ENCODE data around the gene MEAK7.
"Not testable (repeated sequence)": the region's sequence is repeated elsewhere in the genome, so short reads cannot be mapped to it uniquely, and the experiment has no call there.

Gene MEAK7

DNA sequence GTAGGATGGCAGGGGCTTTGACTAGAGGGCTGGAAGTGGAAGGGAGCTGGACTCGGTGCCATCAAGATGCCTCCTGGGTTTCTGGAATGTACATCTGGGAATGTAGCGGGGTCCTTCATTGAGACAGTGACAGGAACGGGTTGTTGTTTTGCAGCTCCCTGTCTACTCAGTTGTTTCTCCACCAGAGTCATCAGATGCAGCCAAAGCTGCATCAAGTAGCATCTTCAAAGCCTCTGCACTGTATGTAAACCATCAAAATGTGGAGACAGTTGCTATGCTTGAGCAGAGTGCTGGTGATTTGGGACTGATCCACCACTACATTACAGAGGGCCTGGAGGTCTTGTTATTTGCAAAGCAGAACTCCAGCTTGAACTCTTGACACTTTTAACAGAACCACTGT, 25.1 kb upstream of the MEAK7 start:
- Histone ChIP-seq H3K9me3 (ENCODE audit: control insufficient read depth, low read length) (no peaks in the 10 kb centered on the region), H3K27ac (no peak overlapping the region), H3K4me1 (no peaks in the 10 kb centered on the region), H3K9ac (no peak overlapping the region), H2AFZ (no peak overlapping the region), H3K36me3 (ENCODE audit: control insufficient read depth, insufficient read depth, low read length) (no peaks in the 10 kb centered on the region), H3K4me3 (ENCODE audit: low read depth, low read length) (no peak overlapping the region), H3K4me2 (ENCODE audit: low read length) (no peak overlapping the region), H3K79me2 (no peaks in the 10 kb centered on the region), H3K27me3 (ENCODE audit: control insufficient read depth, insufficient read depth, low read length) (no peaks in the 10 kb centered on the region)
- TF ChIP-seq, protein P1, sequence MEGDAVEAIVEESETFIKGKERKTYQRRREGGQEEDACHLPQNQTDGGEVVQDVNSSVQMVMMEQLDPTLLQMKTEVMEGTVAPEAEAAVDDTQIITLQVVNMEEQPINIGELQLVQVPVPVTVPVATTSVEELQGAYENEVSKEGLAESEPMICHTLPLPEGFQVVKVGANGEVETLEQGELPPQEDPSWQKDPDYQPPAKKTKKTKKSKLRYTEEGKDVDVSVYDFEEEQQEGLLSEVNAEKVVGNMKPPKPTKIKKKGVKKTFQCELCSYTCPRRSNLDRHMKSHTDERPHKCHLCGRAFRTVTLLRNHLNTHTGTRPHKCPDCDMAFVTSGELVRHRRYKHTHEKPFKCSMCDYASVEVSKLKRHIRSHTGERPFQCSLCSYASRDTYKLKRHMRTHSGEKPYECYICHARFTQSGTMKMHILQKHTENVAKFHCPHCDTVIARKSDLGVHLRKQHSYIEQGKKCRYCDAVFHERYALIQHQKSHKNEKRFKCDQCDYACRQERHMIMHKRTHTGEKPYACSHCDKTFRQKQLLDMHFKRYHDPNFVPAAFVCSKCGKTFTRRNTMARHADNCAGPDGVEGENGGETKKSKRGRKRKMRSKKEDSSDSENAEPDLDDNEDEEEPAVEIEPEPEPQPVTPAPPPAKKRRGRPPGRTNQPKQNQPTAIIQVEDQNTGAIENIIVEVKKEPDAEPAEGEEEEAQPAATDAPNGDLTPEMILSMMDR (IDR thresholded peaks at IDR 0.05): no peak

DNA sequence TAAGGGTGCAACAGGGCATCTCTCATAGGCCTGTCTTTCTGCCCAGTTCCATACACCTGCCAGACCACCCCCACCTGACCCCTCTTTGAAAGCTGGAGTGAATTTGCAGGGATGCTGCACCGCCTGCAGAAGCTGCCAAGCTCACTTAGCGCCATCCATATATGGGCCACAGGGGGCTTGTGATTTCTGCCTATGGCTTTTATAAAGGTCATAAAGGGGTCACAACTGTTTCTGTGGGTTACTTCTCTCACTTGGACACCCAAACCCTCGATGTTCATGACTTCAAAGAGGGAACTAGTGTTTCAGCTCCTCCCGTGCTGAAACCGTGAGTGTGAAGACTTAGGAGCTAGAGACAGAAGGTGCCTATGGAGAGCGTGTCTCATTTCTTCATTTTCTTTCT, 23.9 kb upstream of the MEAK7 start:
- no peaks in the 10 kb centered on the region for H3K4me1 ChIP-seq
- H3K9me3 ChIP-seq (ENCODE audit: control insufficient read depth, low read length): no peaks in the 10 kb centered on the region
- H3K9ac ChIP-seq: no peak overlapping the region
- H3K4me2 ChIP-seq (ENCODE audit: low read length): no peak overlapping the region
- no peaks in the 10 kb centered on the region for H3K79me2 ChIP-seq
- H2AFZ ChIP-seq: no peak overlapping the region
- no peak overlapping the region for H3K4me3 ChIP-seq (ENCODE audit: low read depth, low read length)
- TF ChIP-seq, protein P1 (IDR thresholded peaks at IDR 0.05): no peak
- H3K27me3 ChIP-seq (ENCODE audit: control insufficient read depth, insufficient read depth, low read length): no peaks in the 10 kb centered on the region
- no peaks in the 10 kb centered on the region for H3K36me3 ChIP-seq (ENCODE audit: control insufficient read depth, insufficient read depth, low read length)
- no peak overlapping the region for H3K27ac ChIP-seq

DNA sequence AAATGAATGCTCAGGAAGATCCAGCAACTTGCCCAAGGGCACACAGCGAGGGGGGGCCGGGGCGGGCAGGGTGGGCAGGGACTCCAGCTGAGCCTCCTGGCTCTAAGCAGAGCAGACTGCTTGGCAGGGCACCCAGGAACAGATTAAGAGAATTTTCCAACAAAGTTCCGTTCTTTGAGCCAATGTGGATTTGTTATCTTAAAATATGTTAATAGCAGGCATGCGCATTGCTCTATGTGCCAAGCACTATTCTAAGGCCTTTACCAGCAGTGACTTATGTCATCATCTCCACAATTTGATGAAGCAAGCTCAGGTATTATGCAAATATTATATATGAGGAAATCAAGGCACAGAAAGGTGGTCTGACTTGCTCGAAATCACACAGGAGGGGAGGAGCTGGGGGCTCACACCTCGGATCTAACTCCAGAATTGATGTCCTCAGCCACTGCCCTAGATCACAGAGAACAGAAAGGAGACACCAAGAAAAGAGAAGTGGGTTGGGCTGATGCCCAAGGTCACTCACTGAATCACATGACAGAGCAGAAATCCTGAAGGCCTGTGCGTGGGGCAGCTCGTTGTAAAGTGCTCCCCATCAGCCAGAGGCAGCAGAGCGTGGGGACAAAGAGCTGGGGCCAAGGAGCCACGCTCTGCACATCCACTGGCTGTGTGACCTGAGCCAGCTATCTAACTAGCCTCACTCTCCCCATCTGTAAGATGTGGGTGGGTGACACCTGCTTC, 23.2 kb upstream of the MEAK7 start:
- no peaks in the 10 kb centered on the region for H3K36me3 ChIP-seq (ENCODE audit: control insufficient read depth, insufficient read depth, low read length)
- H3K4me2 ChIP-seq (ENCODE audit: low read length): no peak overlapping the region
- TF ChIP-seq, protein P1 (IDR thresholded peaks at IDR 0.05): no peak
- no peak overlapping the region for H3K4me3 ChIP-seq (ENCODE audit: low read depth, low read length)
- H3K27ac ChIP-seq: no peak overlapping the region
- H3K79me2 ChIP-seq: no peaks in the 10 kb centered on the region
- no peak overlapping the region for H3K9ac ChIP-seq
- H2AFZ ChIP-seq: no peak overlapping the region
- H3K9me3 ChIP-seq (ENCODE audit: control insufficient read depth, low read length): no peaks in the 10 kb centered on the region
- H3K27me3 ChIP-seq (ENCODE audit: control insufficient read depth, insufficient read depth, low read length): no peaks in the 10 kb centered on the region
- no peaks in the 10 kb centered on the region for H3K4me1 ChIP-seq

DNA sequence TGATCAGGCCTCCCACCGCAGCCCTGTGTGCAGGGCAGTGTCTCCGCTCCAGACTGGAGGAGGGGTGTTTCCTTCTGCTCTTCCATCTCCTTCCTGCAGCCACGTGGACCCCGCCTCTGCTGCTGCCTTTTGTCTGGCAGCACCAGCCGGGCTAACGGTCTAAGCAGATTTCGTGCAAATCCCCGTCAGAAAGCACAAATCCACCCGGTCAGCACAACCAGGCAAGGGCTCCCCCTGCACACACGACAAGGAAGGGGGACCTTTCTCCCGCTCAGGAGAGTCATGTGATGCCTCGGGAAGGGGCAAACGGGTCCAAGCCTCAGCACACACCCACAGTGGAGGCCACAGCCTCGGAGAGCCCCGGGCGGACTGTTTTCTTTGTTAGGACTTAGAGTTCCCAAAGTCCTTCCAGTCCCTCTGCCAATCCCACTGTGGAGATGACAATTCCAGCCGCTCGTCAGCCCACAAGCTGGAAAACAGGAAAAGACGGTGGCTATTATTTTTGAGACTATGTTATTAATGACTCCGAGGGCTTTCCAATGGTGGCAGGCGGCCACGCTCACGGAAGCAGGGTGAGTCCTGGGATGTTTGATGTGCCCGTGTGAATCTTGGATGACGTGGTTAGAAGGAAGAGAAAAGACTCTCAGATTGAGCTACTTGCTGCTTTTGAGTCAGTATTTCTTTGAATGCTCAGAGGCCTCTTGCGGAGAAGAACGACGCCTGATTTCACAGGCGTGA, 22.5 kb upstream of the MEAK7 start:
- Histone ChIP-seq H3K9me3 (ENCODE audit: control insufficient read depth, low read length) (no peaks in the 10 kb centered on the region), H3K27me3 (ENCODE audit: control insufficient read depth, insufficient read depth, low read length) (no peaks in the 10 kb centered on the region), H3K79me2 (no peaks in the 10 kb centered on the region), H3K9ac (no peak overlapping the region), H3K36me3 (ENCODE audit: control insufficient read depth, insufficient read depth, low read length) (no peaks in the 10 kb centered on the region), H3K4me2 (ENCODE audit: low read length) (no peak overlapping the region), H3K4me3 (ENCODE audit: low read depth, low read length) (no peak overlapping the region), H3K4me1 (no peaks in the 10 kb centered on the region), H2AFZ (no peak overlapping the region), H3K27ac (peak overlapping the region; percentile 32)
- TF ChIP-seq, protein P1 (IDR thresholded peaks at IDR 0.05): no peak

DNA sequence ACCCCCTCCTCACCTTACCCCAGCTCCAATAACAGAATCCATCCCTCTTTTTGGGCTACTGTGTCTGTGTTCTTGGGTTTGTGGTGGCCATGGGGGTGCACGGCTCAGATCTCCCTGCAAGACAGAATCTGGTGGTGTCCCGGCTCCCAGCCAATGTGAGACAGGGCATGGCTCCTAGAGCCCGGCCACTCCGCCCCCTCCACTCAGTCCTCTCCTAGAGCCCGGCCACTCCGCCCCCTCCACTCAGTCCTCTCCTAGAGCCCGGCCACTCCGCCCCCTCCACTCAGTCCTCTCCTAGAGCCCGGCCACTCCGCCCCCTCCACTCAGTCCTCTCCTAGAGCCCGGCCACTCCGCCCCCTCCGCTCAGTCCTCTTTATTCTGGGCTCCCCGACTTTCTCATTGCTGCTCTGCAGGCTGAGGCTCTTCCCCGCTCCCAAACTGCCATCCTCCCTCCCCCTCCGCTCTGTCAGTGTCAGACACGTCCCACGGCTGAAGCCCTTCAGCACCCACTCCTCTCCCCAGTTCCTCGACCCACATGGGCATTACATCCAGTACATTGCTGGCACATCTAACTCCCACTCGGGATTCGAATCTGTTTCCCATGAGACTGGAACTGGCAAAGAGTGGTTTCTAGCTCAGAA, 20.6 kb upstream of the MEAK7 start:
- not testable (repeated sequence) for H3K27me3 ChIP-seq (ENCODE audit: control insufficient read depth, insufficient read depth, low read length); H3K4me3 ChIP-seq (ENCODE audit: low read depth, low read length); H3K4me1 ChIP-seq; H3K9ac ChIP-seq; H3K9me3 ChIP-seq (ENCODE audit: control insufficient read depth, low read length); H3K27ac ChIP-seq; H3K79me2 ChIP-seq; H2AFZ ChIP-seq; H3K4me2 ChIP-seq (ENCODE audit: low read length); H3K36me3 ChIP-seq (ENCODE audit: control insufficient read depth, insufficient read depth, low read length)

Data from parathyroid adenoma (tissue), 2 donors.